Trophoblast cell (in vitro differentiated cells and primary cell): ENCODE data around the gene LGR4.

ENCODE experiments used
- DNase-seq, 2 donors: peaks; one replicate each; pipeline ENCODE4 v3.0.0-alpha.2; 2016
- H2AFZ ChIP-seq: 2 replicates; pipeline ENCODE4 v1.6.1; 2013; ENCODE audit warnings: low read length, moderate library complexity, mild to moderate bottlenecking; ENCODE audit not compliant: insufficient read depth, poor library complexity
- H2AK5ac ChIP-seq: 2 replicates; pipeline ENCODE4 v1.6.1; 2013; ENCODE audit warnings: mild to moderate bottlenecking, low read length
- H2BK120ac ChIP-seq: 2 replicates; pipeline ENCODE4 v1.6.1; 2013; ENCODE audit warnings: low read length, mild to moderate bottlenecking, moderate library complexity; ENCODE audit not compliant: insufficient read depth, poor library complexity
- H2BK12ac ChIP-seq: 2 replicates; pipeline ENCODE4 v1.6.1; 2013; ENCODE audit warnings: mild to moderate bottlenecking, low read length, moderate library complexity
- H2BK5ac ChIP-seq: 2 replicates; pipeline ENCODE4 v1.6.1; 2013; ENCODE audit warnings: low read length, low read depth, moderate library complexity, mild to moderate bottlenecking; ENCODE audit not compliant: poor library complexity
- H3K14ac ChIP-seq: 2 replicates; pipeline ENCODE4 v1.6.1; 2013; ENCODE audit warnings: mild to moderate bottlenecking, low read length
- H3K18ac ChIP-seq: 2 replicates; pipeline ENCODE4 v1.6.1; 2013; ENCODE audit warnings: mild to moderate bottlenecking, low read length
- H3K23ac ChIP-seq: 2 replicates; pipeline ENCODE4 v1.6.1; 2013; ENCODE audit warnings: low read length
- H3K27ac ChIP-seq: 2 replicates; pipeline ENCODE4 v1.5.1; 2013; ENCODE audit warnings: low read depth, mild to moderate bottlenecking, inconsistent platforms, low read length, moderate library complexity
- H3K27me3 ChIP-seq: 2 replicates; pipeline ENCODE4 v1.6.1; 2013; ENCODE audit warnings: inconsistent platforms, mild to moderate bottlenecking, low read length, moderate library complexity; ENCODE audit not compliant: insufficient read depth
- H3K36me3 ChIP-seq, 2 experiments: 1 replicate in 1 of 2; 2 replicates in 1 of 2; pipeline ENCODE4 v1.6.1; 2013; ENCODE audit warnings: low read length in 2 of 2, mild to moderate bottlenecking in 2 of 2, moderate library complexity in 1 of 2; ENCODE audit not compliant: insufficient read depth in 2 of 2, control insufficient read depth in 1 of 2
- H3K4ac ChIP-seq: 2 replicates; pipeline ENCODE4 v1.6.1; 2013; ENCODE audit warnings: low read depth, mild to moderate bottlenecking, low read length, moderate library complexity
- H3K4me1 ChIP-seq, 2 experiments: 1 replicate in 1 of 2; 2 replicates in 1 of 2; pipeline ENCODE4 v1.6.1; 2013; ENCODE audit warnings: low read length in 2 of 2, mild to moderate bottlenecking in 2 of 2, moderate library complexity in 1 of 2; ENCODE audit not compliant: insufficient read depth in 2 of 2, control insufficient read depth in 1 of 2
- H3K4me2 ChIP-seq: 2 replicates; pipeline ENCODE4 v1.6.1; 2013; ENCODE audit warnings: inconsistent platforms, mild to moderate bottlenecking, low read length, moderate library complexity
- H3K4me3 ChIP-seq: 2 replicates; pipeline ENCODE4 v1.5.1; 2013; ENCODE audit warnings: mild to moderate bottlenecking, low read depth, low read length, inconsistent platforms
- H3K79me1 ChIP-seq: one replicate; pipeline ENCODE4 v1.6.1; 2013; ENCODE audit warnings: low read length
- H3K79me2 ChIP-seq: 2 replicates; pipeline ENCODE4 v1.6.1; 2013; ENCODE audit warnings: low read length, mild to moderate bottlenecking; ENCODE audit not compliant: control insufficient read depth, insufficient read depth, poor library complexity
- H3K9ac ChIP-seq: 2 replicates; pipeline ENCODE4 v1.6.1; 2013; ENCODE audit warnings: mild to moderate bottlenecking, low read length
- H3K9me3 ChIP-seq: 2 replicates; pipeline ENCODE4 v1.6.1; 2013; ENCODE audit warnings: low read depth, mild to moderate bottlenecking, control low read depth, inconsistent platforms, low read length; ENCODE audit not compliant: insufficient read depth
- H4K12ac ChIP-seq: 2 replicates; pipeline ENCODE4 v1.6.1; 2013; ENCODE audit warnings: low read depth, mild to moderate bottlenecking, low read length, moderate library complexity
- H4K8ac ChIP-seq: 2 replicates; pipeline ENCODE4 v1.6.1; 2013; ENCODE audit warnings: low read depth, mild to moderate bottlenecking, low read length, moderate library complexity
- H4K91ac ChIP-seq: one replicate; pipeline ENCODE4 v1.6.1; 2013; ENCODE audit warnings: low read depth, mild to moderate bottlenecking, low read length, moderate library complexity
- WGBS: extraction: QIAGEN DNeasy Blood & Tissue Kit; methylation state at CpG from one replicate; pipeline ENCODE4 v1.1.7; 2013; ENCODE audit warnings: missing lambda C conversion rate; ENCODE audit not compliant: insufficient read length, insufficient coverage; ENCODE audit errors: extremely low coverage; 5-methylcytosine and 5-hydroxymethylcytosine counted together

Gene LGR4

GRCh38 chr11:27504205-27504604 is 31.6 kb upstream of the LGR4 start:
- no peak for DNase-seq
- H3K4me1 ChIP-seq: no peaks in the 10 kb centered on the region
- peaks cover 2 to 4% of the 10 kb centered on the region in 2 experiments for H3K36me3 ChIP-seq
- no peak overlapping the region for H3K27ac ChIP-seq
- peaks cover 9% of the 10 kb centered on the region for H3K79me2 ChIP-seq
- H3K4me3 ChIP-seq: no peak overlapping the region
- H2AFZ ChIP-seq: no peak overlapping the region
- H2BK12ac ChIP-seq: no peak overlapping the region
- no peak overlapping the region for H4K91ac ChIP-seq
- no peak overlapping the region for H2BK120ac ChIP-seq
- no peak overlapping the region for H2BK5ac ChIP-seq
- no peak overlapping the region for H3K14ac ChIP-seq
- H3K9ac ChIP-seq: no peak overlapping the region
- H4K8ac ChIP-seq: no peak overlapping the region
- no peak overlapping the region for H3K23ac ChIP-seq
- H3K9me3 ChIP-seq: peaks cover 1% of the 10 kb centered on the region
- no peaks in the 10 kb centered on the region for H3K27me3 ChIP-seq
- no peak overlapping the region for H3K18ac ChIP-seq
- H3K79me1 ChIP-seq: peaks cover 7% of the 10 kb centered on the region
- H3K4ac ChIP-seq: no peak overlapping the region
- whole genome bisulfite sequencing: no CpG with 5 or more reads among the region's 2 CpGs
- no peak overlapping the region for H2AK5ac ChIP-seq
- no peak overlapping the region for H4K12ac ChIP-seq
- H3K4me2 ChIP-seq: no peak overlapping the region

GRCh38 chr11:27501100-27501499 is 28.5 kb upstream of the LGR4 start:
- Histone ChIP-seq H3K18ac (no peak overlapping the region), H3K27ac (no peak overlapping the region), H4K12ac (no peak overlapping the region), H3K36me3 (peaks cover 4 to 5% of the 10 kb centered on the region in 2 experiments), H4K91ac (no peak overlapping the region), H3K79me2 (peaks cover 2% of the 10 kb centered on the region), H3K4me2 (no peak overlapping the region), H3K14ac (no peak overlapping the region), H3K27me3 (no peaks in the 10 kb centered on the region), H3K4ac (no peak overlapping the region), H2BK5ac (no peak overlapping the region), H3K9ac (no peak overlapping the region), H2AFZ (no peak overlapping the region), H2AK5ac (no peak overlapping the region), H3K23ac (no peak overlapping the region), H4K8ac (no peak overlapping the region), H3K9me3 (no peaks in the 10 kb centered on the region), H3K4me3 (no peak overlapping the region), H2BK12ac (no peak overlapping the region), H2BK120ac (no peak overlapping the region), H3K4me1 (no peaks in the 10 kb centered on the region), H3K79me1 (no peaks in the 10 kb centered on the region)
- DNase-seq: no peak

GRCh38 chr11:27497911-27498310 is 25.3 kb upstream of the LGR4 start:
- no peak overlapping the region for H4K91ac ChIP-seq
- no CpG with 5 or more reads among the region's 1 CpG for WGBS
- H3K4me3 ChIP-seq: no peak overlapping the region
- no peak overlapping the region for H3K23ac ChIP-seq
- H3K27ac ChIP-seq: no peak overlapping the region
- H3K9ac ChIP-seq: no peak overlapping the region
- no peaks in the 10 kb centered on the region for H3K79me1 ChIP-seq
- no peak overlapping the region for H4K12ac ChIP-seq
- H2AFZ ChIP-seq: no peak overlapping the region
- H3K14ac ChIP-seq: no peak overlapping the region
- H3K18ac ChIP-seq: no peak overlapping the region
- no peak overlapping the region for H2AK5ac ChIP-seq
- no peaks in the 10 kb centered on the region for H3K27me3 ChIP-seq
- H3K36me3 ChIP-seq: peaks cover 7 to 8% of the 10 kb centered on the region in 2 experiments
- H3K4me2 ChIP-seq: no peak overlapping the region
- no peak overlapping the region for H3K4ac ChIP-seq
- no peak overlapping the region for H4K8ac ChIP-seq
- no peak overlapping the region for H2BK5ac ChIP-seq
- no peaks in the 10 kb centered on the region for H3K79me2 ChIP-seq
- no peak for DNase-seq
- H2BK12ac ChIP-seq: no peak overlapping the region
- no peaks in the 10 kb centered on the region for H3K9me3 ChIP-seq
- H2BK120ac ChIP-seq: no peak overlapping the region
- H3K4me1 ChIP-seq: no peaks in the 10 kb centered on the region

- no peak overlapping the region for H3K23ac ChIP-seq
- H3K4me1 ChIP-seq: no peaks in the 10 kb centered on the region
- no peak overlapping the region for H3K27ac ChIP-seq
- no peak overlapping the region for H3K9ac ChIP-seq
- H4K12ac ChIP-seq: no peak overlapping the region
- H3K18ac ChIP-seq: no peak overlapping the region
- no peak overlapping the region for H2AK5ac ChIP-seq
- no peaks in the 10 kb centered on the region for H3K9me3 ChIP-seq
- H3K27me3 ChIP-seq: no peaks in the 10 kb centered on the region
- no peaks in the 10 kb centered on the region for H3K79me1 ChIP-seq
- no peak overlapping the region for H2BK120ac ChIP-seq
- no peak overlapping the region for H2BK5ac ChIP-seq
- H2AFZ ChIP-seq: no peak overlapping the region
- no peak overlapping the region for H2BK12ac ChIP-seq
- H3K36me3 ChIP-seq: peaks cover 8 to 12% of the 10 kb centered on the region in 2 experiments
- H3K4ac ChIP-seq: no peak overlapping the region
- H3K79me2 ChIP-seq: no peaks in the 10 kb centered on the region
- H4K91ac ChIP-seq: no peak overlapping the region
- no peak overlapping the region for H3K14ac ChIP-seq
- DNase-seq: peak in 1 of 2 donors; percentile 48
- no peak overlapping the region for H3K4me3 ChIP-seq
- no peak overlapping the region for H3K4me2 ChIP-seq
- no peak overlapping the region for H4K8ac ChIP-seq
These were observed 24.8 kb upstream of the LGR4 start for GRCh38 chr11:27497284-27497866.
